ENCODE data around the gene PPT2. TPM values are rescaled to one million over a fixed set of nuclear protein-coding genes. Genes with fewer than 3 reads are reported as not detected.
"Not testable (repeated sequence)": the region's sequence is repeated elsewhere in the genome, so short reads cannot be mapped to it uniquely, and the experiment has no call there.

The PPT2 gene
- total RNA-seq, 1 experiment from 2014 or later = 14.4 TPM

- Histone ChIP-seq H3K4me2 (ENCODE audit: low read depth, low read length, poor library complexity, severe bottlenecking) (no peak within 1 kb of the TSS), H3K9me3 (ENCODE audit: low read length) (no peaks in the 10 kb centered on the region), H3K4me3 (ENCODE audit: low read length) (no peak within 1 kb of the TSS), H3K79me2 (ENCODE audit: low read length) (peaks cover 29% of the 10 kb centered on the region), H4K20me1 (ENCODE audit: insufficient read depth, low read depth, low read length) (no peaks in the 10 kb centered on the region), H3K27ac (ENCODE audit: low read length) (no peak within 1 kb of the TSS), H3K36me3 (ENCODE audit: insufficient read depth, low read length) (peaks cover 9% of the 10 kb centered on the region), H3K9me2 (replicated peaks; ENCODE audit: insufficient read depth, low read length) (no peaks in the 10 kb centered on the region), H3K9ac (ENCODE audit: low read length) (no peak within 1 kb of the TSS), H2AFZ (ENCODE audit: low read length) (no peak within 1 kb of the TSS), H3K27me3 (ENCODE audit: low read length) (no peaks in the 10 kb centered on the region), H3K4me1 (ENCODE audit: low read length) (peaks cover 51% of the 10 kb centered on the region)
- DNase-seq = no peak
Measured at GRCh38 chr6:32184084-32184640, 30.2 kb downstream of the PPT2 start, which contains the start of gene AGER. Gene AGER (minus strand): TSS chr6:32184253. CDS start chr6:32184222, 31 bp downstream.

- not testable (repeated sequence) for H3K27me3 ChIP-seq (ENCODE audit: low read length); H3K9me2 ChIP-seq (replicated peaks; ENCODE audit: insufficient read depth, low read length); H2AFZ ChIP-seq (ENCODE audit: low read length); H3K4me3 ChIP-seq (ENCODE audit: low read length); H4K20me1 ChIP-seq (ENCODE audit: insufficient read depth, low read depth, low read length); H3K36me3 ChIP-seq (ENCODE audit: insufficient read depth, low read length); H3K9ac ChIP-seq (ENCODE audit: low read length); H3K9me3 ChIP-seq (ENCODE audit: low read length)
- Histone ChIP-seq H3K27ac (ENCODE audit: low read length) (0 out of 2 replicates have a peak overlapping the region, but pooled peaks have one; percentile 15), H3K4me2 (ENCODE audit: low read depth, low read length, poor library complexity, severe bottlenecking) (peak overlapping the region; percentile 27), H3K79me2 (ENCODE audit: low read length) (peaks cover 27% of the 10 kb centered on the region), H3K4me1 (ENCODE audit: low read length) (peaks cover 42% of the 10 kb centered on the region)
- DNase-seq = peak; percentile 83
Measured at GRCh38 chr6:32185681-32186131, 31.8 kb downstream of the PPT2 start.

- not testable (repeated sequence) for H3K4me3 ChIP-seq (ENCODE audit: low read length); H3K36me3 ChIP-seq (ENCODE audit: insufficient read depth, low read length); H3K9me2 ChIP-seq (replicated peaks; ENCODE audit: insufficient read depth, low read length); DNase-seq; H3K9ac ChIP-seq (ENCODE audit: low read length); H4K20me1 ChIP-seq (ENCODE audit: insufficient read depth, low read depth, low read length); H2AFZ ChIP-seq (ENCODE audit: low read length); H3K27me3 ChIP-seq (ENCODE audit: low read length); H3K9me3 ChIP-seq (ENCODE audit: low read length)
- Histone ChIP-seq H3K79me2 (ENCODE audit: low read length) (peaks cover 32% of the 10 kb centered on the region), H3K4me1 (ENCODE audit: low read length) (peaks cover 47% of the 10 kb centered on the region), H3K4me2 (ENCODE audit: low read depth, low read length, poor library complexity, severe bottlenecking) (peak overlapping the region; percentile 27), H3K27ac (ENCODE audit: low read length) (0 out of 2 replicates have a peak overlapping the region, but pooled peaks have one; percentile 15)
Measured at GRCh38 chr6:32186151-32186840, 32.4 kb downstream of the PPT2 start.

DNA sequence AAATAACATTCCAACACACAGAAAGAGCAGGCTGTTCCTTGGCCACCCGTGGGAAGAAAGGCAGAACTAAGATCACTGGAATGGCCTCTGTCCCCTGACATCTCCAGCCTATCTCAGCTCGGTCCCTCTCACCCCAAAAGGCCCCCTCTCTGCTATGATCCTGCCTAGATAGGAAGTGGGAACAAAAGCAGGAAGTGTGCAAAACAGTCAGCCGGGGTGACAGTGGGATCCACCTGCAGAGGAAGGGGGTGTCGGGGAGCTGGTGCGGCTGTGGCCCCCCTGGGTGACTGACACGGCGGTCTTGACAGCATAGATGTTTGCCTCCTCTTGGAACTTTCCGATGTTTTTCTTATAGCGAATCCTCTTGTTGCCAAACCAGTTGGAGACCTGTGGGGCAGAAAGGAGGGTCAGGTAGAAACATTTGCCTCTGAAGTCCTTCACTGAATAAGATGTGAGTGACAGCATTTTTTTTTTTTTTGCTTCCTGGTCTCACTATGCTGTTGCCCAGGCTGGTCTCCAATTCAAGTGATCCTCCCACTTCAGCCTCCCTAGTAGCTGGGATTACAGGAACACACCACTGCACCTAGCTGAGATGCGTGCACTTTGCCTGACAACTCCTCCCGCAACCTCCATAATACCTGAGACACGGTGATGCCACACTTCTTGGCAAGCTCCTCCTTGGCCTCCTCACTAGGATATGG is 33.2 kb downstream of the PPT2 start:
- peak overlapping the region; percentile 27 for H3K4me2 ChIP-seq (ENCODE audit: low read depth, low read length, poor library complexity, severe bottlenecking)
- H3K9me3 ChIP-seq (ENCODE audit: low read length) = no peaks in the 10 kb centered on the region
- peaks cover 41% of the 10 kb centered on the region for H3K79me2 ChIP-seq (ENCODE audit: low read length)
- H3K4me1 ChIP-seq (ENCODE audit: low read length) = peaks cover 54% of the 10 kb centered on the region
- DNase-seq = peak; percentile 46
- H4K20me1 ChIP-seq (ENCODE audit: insufficient read depth, low read depth, low read length) = no peaks in the 10 kb centered on the region
- H3K36me3 ChIP-seq (ENCODE audit: insufficient read depth, low read length) = peaks cover 9% of the 10 kb centered on the region
- H3K4me3 ChIP-seq (ENCODE audit: low read length) = no peak overlapping the region
- 0 out of 2 replicates have a peak overlapping the region, but pooled peaks have one; percentile 22 for H3K9ac ChIP-seq (ENCODE audit: low read length)
- no peaks in the 10 kb centered on the region for H3K9me2 ChIP-seq (replicated peaks; ENCODE audit: insufficient read depth, low read length)
- no peak overlapping the region for H2AFZ ChIP-seq (ENCODE audit: low read length)
- H3K27me3 ChIP-seq (ENCODE audit: low read length) = no peaks in the 10 kb centered on the region
- no peak overlapping the region for H3K27ac ChIP-seq (ENCODE audit: low read length)

- H3K9me2 ChIP-seq (replicated peaks; ENCODE audit: insufficient read depth, low read length); H3K4me3 ChIP-seq (ENCODE audit: low read length); H2AFZ ChIP-seq (ENCODE audit: low read length); H3K27me3 ChIP-seq (ENCODE audit: low read length); H3K27ac ChIP-seq (ENCODE audit: low read length); DNase-seq; H4K20me1 ChIP-seq (ENCODE audit: insufficient read depth, low read depth, low read length); H3K36me3 ChIP-seq (ENCODE audit: insufficient read depth, low read length); H3K9me3 ChIP-seq (ENCODE audit: low read length): not testable (repeated sequence)
- peak overlapping the region; percentile 87 for H3K4me2 ChIP-seq (ENCODE audit: low read depth, low read length, poor library complexity, severe bottlenecking)
- peak overlapping the region; percentile 95 for H3K9ac ChIP-seq (ENCODE audit: low read length)
- peaks cover 58% of the 10 kb centered on the region for H3K4me1 ChIP-seq (ENCODE audit: low read length)
- H3K79me2 ChIP-seq (ENCODE audit: low read length) = peaks cover 48% of the 10 kb centered on the region
Measured at GRCh38 chr6:32187725-32188380, 33.9 kb downstream of the PPT2 start.

- H3K9ac ChIP-seq (ENCODE audit: low read length) = peak overlapping the region; percentile 95
- H3K4me3 ChIP-seq (ENCODE audit: low read length) = peak overlapping the region; percentile 82
- no peaks in the 10 kb centered on the region for H3K9me3 ChIP-seq (ENCODE audit: low read length)
- no peak for DNase-seq
- no peak overlapping the region for H2AFZ ChIP-seq (ENCODE audit: low read length)
- no peaks in the 10 kb centered on the region for H4K20me1 ChIP-seq (ENCODE audit: insufficient read depth, low read depth, low read length)
- peak overlapping the region; percentile 87 for H3K27ac ChIP-seq (ENCODE audit: low read length)
- peaks cover 65% of the 10 kb centered on the region for H3K4me1 ChIP-seq (ENCODE audit: low read length)
- peaks cover 5% of the 10 kb centered on the region; the same call in 1 of the 2 replicates for H3K36me3 ChIP-seq (ENCODE audit: insufficient read depth, low read length)
- H3K9me2 ChIP-seq (replicated peaks; ENCODE audit: insufficient read depth, low read length) = no peaks in the 10 kb centered on the region
- peak overlapping the region; percentile 87 for H3K4me2 ChIP-seq (ENCODE audit: low read depth, low read length, poor library complexity, severe bottlenecking)
- H3K79me2 ChIP-seq (ENCODE audit: low read length) = peaks cover 49% of the 10 kb centered on the region
- H3K27me3 ChIP-seq (ENCODE audit: low read length) = no peaks in the 10 kb centered on the region
Measured at GRCh38 chr6:32188381-32189068, 34.6 kb downstream of the PPT2 start.

DNA sequence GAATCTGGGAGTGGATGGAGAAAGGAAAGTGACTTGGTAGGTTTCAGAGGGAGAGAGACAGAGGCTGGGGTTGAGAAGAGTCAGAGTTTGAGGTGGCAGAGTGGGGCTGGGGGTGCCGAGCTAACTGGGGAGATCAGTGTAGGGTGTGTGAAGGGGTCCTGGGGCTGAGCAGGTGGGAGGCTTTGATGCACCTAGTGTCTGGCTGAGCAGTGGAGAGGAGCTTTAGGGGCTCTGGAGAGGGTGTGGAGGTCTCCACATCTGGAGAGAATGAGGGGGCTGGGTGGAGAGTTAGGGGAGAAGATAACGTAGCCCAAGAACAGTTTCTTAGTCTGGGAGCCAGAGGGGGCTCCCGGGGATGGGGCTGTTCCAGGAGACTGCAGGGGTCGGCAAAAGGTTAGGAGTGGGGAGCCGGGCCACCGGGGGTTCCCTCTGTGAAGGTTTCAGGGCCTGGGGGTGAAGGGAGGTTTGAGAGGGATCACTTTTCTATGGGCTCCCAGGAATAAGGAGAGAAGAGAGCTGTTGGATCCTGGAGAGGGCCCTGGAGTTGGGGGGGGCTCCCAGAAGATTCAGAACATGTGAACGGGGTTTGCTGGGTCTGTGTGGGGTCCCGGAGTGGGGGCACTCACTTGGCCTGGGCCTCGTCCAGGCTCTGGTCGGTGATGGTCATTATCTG is 35.3 kb downstream of the PPT2 start:
- peaks cover 49% of the 10 kb centered on the region for H3K79me2 ChIP-seq (ENCODE audit: low read length)
- DNase-seq = no peak
- H2AFZ ChIP-seq (ENCODE audit: low read length) = no peak overlapping the region
- H3K9me3 ChIP-seq (ENCODE audit: low read length) = no peaks in the 10 kb centered on the region
- H3K27me3 ChIP-seq (ENCODE audit: low read length) = no peaks in the 10 kb centered on the region
- H3K9ac ChIP-seq (ENCODE audit: low read length) = peak overlapping the region; percentile 95
- peaks cover 69% of the 10 kb centered on the region for H3K4me1 ChIP-seq (ENCODE audit: low read length)
- H3K9me2 ChIP-seq (replicated peaks; ENCODE audit: insufficient read depth, low read length) = no peaks in the 10 kb centered on the region
- no peaks in the 10 kb centered on the region for H4K20me1 ChIP-seq (ENCODE audit: insufficient read depth, low read depth, low read length)
- peak overlapping the region; percentile 82 for H3K4me3 ChIP-seq (ENCODE audit: low read length)
- peak overlapping the region; percentile 87 for H3K4me2 ChIP-seq (ENCODE audit: low read depth, low read length, poor library complexity, severe bottlenecking)
- peak overlapping the region; percentile 87 for H3K27ac ChIP-seq (ENCODE audit: low read length)
- H3K36me3 ChIP-seq (ENCODE audit: insufficient read depth, low read length) = 0 out of 2 replicates have a peak, but pooled peaks cover 2% of the 10 kb centered on the region
